HG02870 (cell line): ENCODE results near the gene APIP.

Experiments used
- ATAC-seq: cut with Tn5 transposase; IDR thresholded peaks from one replicate; pipeline ENCODE4 v1.9.1; 2021; ENCODE audit warnings: mild to moderate bottlenecking, moderate library complexity; ENCODE audit not compliant: unreplicated experiment

Gene APIP

GRCh38 chr11:34844463-34845112 is 71.6 kb downstream of the APIP start:
- no peak for ATAC-seq

- no peak for ATAC-seq
Observed at GRCh38 chr11:34843271-34843670, 72.9 kb downstream of the APIP start.

- peak; percentile 92 for ATAC-seq
Observed at GRCh38 chr11:34840736-34841386, 75.3 kb downstream of the APIP start.

- ATAC-seq, result no peak
Observed at GRCh38 chr11:34839969-34840368, 76.2 kb downstream of the APIP start.

GRCh38 chr11:34836958-34837856 is 79.0 kb downstream of the APIP start:
- ATAC-seq, result no peak

GRCh38 chr11:34833602-34834001 is 82.6 kb downstream of the APIP start:
- no peak for ATAC-seq
